AG08396 (cell line): ENCODE data around the gene DAAM2.

ENCODE experiments used
- DNase-seq: peaks from one replicate; pipeline ENCODE4 v3.0.0; 2012; ENCODE audit warnings: low spot score, mixed read lengths

The DAAM2 gene

DNA sequence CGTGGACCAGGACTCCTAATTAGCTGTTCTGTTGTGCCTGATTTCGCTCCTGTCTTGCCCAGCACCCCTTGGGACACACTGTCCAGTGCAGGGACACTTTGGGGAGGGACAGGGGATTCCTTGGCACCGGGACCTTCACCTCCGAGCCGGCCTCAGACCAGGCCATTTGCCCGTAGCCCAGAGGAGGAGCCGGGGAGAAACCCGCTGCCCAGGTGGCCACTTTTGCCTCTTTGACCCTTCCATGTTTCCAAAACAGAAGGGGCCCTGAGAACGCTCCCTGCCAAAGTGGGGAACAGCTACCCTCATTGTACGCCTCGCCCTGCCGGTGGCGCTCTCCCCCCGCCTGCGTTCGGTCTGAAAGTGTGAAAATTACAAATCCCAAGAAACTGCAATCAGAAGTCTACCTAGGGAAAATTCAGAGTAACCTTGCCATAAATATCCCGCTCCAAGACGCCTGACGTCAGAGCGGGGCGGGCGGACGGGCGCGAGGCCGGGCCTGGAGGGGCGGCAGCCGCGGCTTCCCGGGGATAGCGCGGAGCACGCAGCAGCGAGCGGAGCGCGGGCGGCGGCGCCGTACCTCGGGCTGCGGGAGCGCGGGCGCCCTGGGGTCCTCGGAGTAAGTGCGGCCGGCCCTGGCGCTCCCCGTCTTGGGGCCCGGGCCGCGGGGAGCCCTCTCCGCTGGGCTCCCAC, at the start of gene DAAM2:
Gene DAAM2, plus strand, starts transcription at position 527 of the 690 bp plus-strand sequence. CDS start 63,927 bp downstream, outside the sequence.
- peak; percentile 79 for DNase-seq

DNA sequence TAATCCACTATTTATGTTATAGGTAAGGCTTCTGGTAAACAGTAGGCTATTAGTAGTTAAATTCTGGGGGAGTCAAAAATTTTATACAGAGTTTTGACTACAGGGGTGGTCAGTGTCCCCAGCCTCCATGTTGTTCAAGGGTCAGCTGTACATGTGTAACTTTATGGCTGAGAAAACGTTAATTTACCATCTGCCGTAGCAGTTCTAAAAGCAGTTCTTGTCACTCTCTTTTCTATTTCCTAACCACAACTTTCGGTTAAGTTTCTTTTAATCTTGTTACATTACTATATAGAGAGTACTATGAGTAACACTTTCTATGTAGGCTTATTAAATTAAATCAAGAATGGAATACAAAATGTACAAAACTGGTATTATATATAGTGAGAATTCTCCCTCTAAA, 45.4 kb upstream of the DAAM2 start:
- DNase-seq = no peak

DNA sequence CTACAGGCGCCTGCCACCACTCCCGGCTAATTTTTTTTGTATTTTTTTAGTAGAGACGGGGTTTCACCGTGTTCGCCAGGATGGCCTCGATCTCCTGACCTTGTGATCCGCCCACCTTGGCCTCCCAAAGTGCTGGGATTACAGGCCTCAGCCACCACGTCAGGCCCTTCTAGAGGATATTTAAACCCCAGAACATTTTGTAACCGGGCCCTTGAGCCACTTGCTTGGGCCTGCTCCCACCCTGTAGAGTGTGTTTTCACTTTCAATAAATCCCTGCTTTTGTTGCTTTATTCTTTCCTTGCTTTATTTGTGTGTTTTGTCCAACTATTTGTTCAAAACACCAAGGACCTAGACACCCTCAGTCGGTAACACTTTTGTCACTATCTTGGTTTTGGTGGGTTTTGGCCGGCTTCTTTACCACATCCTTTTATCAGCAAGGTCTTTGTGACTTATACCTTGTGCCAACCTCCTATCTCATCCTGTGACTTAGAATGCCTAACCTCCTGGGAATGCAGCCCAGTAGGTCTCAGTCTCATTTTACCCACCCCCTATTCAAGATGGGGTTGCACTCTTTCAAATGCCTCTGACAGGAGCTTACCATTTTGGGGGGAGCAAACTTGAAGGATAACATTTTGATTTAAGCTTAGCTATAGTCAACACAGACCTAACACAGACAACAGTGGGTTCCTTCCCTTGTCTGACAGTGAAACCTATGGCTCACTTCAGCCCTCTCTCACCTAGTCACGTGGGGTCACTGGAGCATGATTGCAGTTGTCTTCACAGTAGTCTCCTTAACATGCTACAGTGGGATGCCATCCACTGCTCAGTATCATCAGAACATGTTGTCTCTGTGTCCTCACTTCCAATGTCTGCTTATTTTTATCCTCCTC, 39.1 kb upstream of the DAAM2 start:
- no peak for DNase-seq

DNA sequence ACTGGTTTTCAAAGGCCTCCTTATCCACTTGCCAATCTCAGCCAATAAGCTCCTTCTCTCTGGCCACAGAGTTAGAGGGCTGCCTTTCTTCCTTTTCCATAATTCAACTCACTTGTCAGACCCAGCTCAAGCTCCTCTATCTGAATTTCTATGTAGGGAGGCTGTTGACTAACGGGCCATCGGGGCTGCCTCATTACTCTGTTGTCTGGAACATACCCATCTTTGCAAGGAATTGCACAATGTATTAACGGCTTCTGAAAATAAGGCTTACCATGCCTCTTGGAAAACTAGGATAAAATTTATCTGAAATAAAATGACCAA, 38.5 kb upstream of the DAAM2 start:
- DNase-seq = no peak

DNA sequence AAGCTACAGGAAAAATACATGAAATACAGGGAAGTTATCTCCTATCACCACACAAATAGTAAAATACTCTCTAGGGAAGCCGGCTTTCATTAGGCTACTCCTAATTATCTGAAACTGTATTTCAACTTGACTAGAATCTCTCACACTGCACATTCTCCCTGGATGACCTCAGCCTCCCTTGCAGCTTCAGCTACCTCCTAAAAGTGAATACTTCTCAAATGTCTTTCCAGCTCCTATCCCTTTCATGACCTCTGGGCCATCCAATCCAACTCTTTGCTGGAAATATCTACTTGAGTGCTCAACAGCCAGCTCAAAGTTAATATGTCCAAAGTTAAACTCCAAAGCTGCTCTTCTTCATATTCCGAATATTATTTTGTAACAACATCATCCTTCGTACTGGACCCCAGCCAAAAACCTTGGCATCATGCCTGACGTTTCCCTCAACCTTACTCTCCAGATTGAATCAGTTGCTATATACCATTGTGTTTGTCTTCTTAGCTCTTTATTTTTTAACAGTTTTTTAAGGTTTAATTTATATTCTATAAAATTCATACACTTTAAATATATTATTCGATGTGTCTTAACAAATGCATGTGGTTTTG, 37.6 kb upstream of the DAAM2 start:
- DNase-seq = no peak

DNA sequence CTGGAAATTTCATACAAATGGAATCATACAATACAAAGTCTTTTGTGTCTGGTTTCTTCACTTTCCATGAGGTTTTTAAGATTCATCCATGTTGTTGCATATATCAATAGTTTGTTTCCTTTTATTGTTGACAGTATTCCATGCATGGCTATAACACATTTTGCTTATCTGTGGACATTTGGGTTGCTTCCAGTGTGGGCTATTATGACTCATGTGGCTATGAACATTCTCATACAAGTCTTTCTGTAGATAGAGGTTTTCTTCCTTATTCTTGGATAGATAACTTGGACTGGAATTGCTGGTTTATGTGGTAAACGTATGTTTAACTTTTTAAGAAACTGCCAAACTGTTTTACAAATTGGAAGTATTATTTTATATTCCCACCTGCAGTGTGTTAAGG, 36.9 kb upstream of the DAAM2 start:
- no peak for DNase-seq

DNA sequence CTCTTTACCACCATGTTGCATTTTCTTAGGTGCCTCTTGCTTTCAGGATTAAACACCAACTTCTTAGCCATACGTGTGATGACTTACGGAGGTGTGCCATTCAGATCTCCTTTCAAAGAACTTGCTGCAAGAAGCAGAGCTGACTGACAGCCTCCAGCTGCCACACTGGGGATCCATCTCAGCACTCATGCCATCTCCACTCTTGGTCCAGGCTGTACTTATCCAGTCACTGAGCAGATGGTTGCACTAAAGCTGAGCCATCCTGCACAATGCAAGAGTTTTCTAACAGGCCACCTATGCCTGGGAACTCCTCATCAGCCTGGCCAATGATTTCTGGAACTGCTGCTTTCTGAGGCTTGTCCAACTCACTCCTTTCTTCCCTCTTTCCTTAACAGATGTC, 35.6 kb upstream of the DAAM2 start:
- DNase-seq = no peak

DNA sequence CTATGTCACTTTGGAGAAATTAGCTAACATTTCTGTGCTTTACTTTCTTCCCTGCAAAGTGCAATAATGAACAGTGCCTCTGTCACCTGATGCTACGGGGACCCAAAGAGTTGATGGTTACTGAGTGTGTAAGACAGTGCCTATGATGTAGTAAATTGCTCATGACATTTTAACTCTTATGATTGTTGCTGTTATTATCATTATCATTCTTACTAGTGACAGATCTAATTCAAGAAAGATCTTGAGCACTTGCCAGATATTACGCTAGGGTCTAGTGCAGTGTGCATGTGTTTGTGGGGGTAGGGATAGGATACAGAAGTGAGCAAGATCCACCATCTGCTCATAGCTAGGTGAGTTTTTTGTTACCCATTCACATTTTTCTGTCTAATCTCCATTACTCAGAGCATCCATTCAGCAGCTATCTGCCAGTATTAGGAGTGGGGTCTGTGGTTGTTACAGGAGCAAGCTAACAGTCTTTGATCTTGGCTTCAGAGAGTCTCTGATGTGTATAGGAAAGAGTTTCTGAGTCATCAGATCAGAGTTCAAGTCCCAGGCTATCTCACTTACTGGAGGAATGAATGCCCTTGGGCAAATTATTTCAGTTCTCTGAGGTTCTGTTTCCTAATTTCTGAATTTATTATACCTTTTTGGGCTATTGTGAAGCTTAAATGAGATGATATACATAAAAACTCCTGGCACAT, 33.1 kb upstream of the DAAM2 start:
- DNase-seq = no peak

DNA sequence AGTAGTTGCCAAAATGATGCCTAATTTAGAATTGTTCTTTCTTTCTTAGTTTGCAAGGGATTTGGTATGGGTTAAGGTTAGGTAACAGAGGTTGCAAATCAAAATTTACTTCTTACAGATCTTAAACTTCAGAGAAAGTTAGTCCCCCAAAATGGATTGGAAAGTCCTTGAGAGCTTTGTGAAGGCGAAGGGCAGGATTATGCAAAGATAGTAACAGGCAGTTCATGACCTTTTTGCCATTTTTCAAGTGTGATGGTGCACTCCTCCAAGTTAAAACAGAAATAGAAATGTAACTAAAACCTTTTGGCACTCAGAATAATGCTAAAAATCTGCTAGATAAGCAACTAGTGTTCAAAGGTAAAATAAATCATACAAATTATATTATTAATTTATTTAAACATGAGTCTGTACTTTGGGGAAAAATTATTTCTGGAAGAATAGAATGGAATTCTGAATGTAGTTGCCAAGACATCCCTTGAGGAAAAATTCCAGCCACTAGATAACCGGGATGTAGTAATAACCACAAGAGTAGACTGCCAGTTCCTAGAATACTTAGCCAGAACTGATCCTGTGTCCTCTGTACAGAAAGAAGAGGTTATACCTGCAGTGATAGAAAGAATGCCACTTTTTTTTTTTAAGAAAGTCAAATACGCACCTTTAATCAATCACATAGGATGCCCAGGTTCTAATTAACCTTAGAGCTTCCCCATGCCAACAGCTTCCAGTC, 31.8 kb upstream of the DAAM2 start:
- no peak for DNase-seq

DNA sequence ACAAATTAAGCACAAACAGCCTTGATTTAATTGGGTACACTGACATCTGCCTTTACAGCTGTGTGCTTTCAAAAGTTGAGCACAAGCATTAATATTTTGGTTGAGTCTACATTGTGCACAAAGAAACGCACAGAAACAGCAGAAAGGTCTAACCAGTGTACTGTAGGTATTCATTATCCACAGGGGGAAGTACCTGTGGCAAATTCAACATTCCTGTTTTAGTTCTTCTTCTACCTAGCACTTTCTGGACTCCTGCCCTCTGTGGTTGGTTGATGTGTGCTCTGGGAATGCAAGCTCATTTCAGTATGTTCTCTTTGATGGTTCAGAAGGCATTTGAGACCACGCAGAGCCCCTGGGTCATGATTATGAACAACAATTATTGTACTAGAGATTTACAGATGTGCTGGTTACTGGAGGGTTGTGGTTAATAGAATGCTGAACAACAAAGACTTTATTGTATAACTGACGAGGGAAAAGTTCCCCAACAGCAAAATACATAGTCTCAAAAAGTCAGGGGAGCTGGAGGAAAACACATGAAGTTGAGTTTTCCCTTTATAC, 26.6 kb upstream of the DAAM2 start:
- DNase-seq = no peak

DNA sequence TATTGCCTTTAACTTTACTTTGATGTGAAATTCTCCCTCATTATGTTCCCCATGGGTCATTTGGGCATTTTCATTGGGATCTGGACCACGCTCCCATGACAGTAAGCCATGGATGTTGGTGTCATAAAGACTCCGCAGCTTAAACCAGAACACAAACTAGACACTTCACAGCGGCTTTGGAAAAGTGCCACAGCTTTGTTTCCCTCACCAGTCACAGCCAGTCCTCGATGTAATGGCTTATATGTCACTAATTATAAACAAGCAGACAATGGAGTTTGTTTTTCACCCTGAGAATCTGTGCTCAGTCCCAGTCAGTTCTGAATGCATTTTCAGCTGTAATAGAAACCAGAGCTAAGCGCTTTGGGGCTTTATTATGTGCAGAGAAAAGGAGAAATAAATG, 23.2 kb upstream of the DAAM2 start:
- no peak for DNase-seq

DNA sequence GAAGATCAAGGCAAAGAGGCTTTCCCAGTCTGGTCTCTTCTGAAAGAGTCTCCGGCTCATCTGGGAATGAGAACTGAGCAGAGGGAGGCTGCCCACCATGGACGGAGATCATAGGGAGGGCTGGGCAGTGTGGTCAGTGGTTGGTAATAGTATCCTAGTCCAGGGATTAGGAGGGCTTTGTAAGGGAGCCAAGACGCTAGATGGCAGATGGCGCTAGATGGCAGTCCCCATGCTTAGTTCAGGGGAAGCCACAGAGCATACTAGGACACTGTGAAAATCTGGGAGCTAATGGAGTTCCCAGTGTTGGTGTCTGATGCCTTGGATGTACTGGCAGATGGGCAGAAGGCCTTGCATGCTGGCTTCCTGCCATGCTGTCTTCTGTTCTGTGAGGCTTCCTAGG, 21.7 kb upstream of the DAAM2 start:
- no peak for DNase-seq

DNA sequence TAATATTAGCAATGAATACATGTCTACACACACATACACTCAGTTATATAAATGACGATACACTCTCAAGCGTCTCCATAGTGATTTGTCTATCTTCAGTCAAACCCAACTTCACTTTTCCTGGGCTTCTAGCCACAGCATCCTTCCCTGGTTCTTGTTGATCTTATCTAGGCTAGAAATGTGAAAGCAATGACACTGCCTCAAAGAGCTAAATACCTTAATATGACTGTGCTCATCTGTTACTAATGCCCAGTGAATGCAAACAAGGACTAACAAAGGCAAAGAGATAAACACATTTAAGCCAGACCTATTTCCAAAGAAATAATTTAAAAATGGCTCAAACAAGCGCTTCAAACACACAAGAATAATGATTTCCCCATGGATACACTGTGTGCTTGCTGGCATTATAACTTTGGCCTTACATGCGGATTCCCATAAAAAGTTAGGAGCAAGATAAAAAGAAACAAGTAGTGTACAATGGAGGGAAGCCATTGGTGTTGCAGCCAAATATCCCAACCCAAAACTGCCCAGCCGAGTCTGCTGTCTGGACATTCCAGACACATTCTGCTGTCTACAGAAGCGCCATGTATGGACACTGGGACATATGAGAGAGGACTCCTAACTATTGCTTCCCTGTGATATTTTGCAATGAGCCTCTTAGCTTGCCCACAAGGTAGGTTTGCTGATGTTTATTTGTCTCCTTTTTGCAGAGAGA, 19.5 kb upstream of the DAAM2 start:
- peak; percentile 54 for DNase-seq

DNA sequence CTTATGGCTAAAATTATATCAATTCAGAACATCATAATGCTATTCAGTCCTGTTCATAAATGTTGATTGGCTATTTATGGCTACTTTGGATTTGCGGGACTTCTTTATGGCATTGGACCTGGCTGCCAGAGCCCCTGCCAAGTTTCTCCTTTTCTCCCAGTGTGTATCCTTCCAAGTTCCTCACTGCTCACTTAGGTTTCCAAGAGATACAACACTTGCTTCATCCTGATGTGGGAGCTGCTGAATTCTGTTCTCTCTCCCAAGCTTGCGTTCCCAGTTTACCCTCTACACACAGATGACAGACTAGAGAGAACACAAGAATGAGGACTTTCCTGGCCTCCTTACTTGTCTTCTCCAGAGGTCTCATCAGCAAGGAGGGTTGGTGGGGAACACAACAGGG, 18.4 kb upstream of the DAAM2 start:
- no peak for DNase-seq

DNA sequence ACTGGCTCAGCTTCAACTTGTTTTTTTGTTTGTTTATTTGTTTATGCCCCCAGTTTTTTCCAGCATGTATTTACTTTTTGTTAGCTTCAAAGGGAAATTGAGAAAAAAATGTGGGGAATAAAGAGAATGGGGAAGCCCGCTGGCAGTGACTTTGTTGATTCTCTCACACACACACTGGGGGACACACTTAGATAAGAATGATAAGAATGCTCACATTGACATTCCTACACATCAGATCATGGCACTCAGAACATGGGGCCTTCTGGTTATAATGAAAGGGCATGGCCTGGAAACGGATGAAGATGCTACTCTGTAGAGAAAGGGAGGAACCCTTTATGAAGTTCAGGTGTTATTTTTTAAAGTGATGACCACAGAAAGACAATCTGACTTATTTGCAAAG, 15.6 kb upstream of the DAAM2 start:
- no peak for DNase-seq

DNA sequence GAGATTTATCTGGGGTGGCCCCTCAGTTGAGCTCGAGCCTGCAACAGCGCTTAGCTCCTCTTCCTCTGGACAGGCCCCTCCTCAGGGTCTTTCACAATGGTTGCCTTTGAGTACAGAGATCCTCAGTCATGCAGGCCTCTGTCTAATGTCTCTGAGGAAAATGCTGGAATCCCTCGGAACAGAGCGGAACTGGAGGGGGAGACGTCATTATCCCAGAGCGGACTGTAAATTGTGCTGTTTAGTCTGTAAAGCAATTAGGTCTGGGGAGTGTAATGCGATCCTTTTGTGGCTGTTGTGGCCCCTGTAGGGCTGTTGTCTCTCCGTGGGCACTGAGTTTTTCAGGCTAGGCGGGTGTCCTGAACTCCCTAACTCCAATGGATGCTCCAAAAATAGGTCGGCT, 15.0 kb upstream of the DAAM2 start:
- DNase-seq = no peak

DNA sequence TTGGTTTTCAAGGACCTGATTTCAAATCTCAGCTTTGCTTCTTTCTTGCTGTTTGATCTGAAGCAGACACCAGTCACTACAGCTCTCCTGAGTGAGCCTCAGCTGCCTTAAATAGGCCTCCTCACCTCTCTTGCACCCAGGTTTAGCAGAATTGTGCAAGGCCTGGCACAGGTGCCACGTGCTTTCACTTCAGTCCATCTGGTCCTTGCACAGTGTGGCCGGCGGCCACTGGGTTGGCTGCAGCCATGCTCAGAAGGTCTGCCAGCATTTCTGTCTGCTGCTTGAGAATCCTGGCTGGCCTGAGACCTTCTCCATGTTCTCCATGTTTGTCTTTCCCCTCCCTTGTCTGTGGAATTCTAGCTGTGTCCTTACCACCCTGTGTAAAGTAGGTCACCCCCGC, 14.5 kb upstream of the DAAM2 start:
- DNase-seq = no peak

DNA sequence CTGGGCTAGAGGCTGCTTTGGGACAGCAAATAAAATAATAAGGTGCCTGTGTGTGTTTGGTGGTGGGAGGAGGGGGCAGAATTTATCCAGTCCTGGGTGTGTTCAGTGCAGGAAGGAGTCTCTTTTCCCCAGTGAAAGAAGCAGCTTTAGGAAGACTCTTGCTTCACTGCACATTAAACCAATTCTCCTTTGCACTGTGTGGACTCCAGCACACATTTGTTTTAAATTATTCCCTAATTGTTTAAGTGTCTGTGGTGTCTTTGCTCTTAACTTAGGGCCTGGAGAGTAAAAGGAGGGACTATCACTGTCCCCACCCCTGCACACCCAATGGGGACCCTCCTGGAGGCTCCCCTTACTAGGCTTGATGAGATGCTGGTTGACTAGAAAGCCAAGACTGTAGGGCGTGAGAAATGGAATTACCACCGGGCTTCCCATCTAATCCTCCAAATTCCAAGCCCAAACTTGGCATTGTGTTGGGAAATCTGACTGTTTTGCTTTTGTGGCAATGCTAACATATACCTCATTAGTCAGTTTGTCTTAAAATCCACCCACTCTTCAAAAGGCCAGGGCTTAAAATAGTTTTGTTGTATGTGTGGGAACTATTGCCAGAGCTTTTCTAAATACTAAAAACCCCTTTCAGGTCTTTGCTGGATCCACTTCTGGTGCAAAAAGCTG, 13.5 kb upstream of the DAAM2 start:
- DNase-seq = peak; percentile 36

DNA sequence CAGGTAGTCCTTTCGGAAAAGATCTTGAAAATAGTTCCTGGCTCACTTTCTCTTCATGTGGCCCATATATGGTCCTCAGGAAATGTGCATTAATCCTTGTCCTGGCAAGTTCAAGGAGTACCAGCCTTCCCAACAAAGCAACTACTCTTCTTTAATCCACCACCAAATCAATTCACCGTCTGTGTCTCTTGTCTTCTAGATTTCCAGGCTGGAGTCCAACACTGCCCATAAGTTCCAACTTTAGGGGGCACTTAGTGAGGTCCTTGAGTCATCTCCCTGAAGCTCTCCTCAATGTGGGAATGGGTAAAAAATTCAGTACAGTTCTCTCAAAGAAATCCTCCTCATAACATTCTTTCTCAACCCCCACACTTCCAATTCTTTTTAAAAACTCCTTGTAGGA, 6.9 kb upstream of the DAAM2 start:
- no peak for DNase-seq

DNA sequence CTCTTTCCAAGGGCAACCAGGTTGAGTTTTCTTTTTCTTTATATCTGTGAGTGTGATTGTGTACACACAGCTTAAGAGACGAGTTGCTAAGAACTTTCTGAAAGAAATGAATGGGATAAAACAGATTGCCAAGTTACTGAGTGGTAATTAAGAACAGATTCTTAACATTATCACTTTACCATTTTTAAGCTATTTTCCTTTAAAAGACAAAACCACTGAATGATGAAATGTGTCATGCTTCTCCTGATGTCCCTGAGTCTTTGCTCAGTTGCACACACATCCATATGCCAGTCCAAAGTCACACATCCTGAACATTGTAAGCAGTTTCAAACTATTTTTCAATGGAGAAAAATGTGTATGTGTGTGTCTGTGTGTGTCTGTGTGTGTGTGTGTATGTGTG, 5.5 kb upstream of the DAAM2 start:
- no peak for DNase-seq
